GM18951 (cell line): ENCODE results near the gene FUT4.

Experiments used
- POLR2A ChIP-seq: IDR thresholded peaks from 4 replicates; pipeline ENCODE4 v1.6.1; 2011; ENCODE audit warnings: mild to moderate bottlenecking; ENCODE audit not compliant: insufficient read length, insufficient read depth; ENCODE audit errors: extremely low read depth
- in situ Hi-C: fragments of 300-500 bp; cut with MboI; formaldehyde crosslinking; loops from one replicate; pipeline ENCODE4 v1.12.0; 2022; ENCODE audit warnings: low sequenced_read_pairs, mixed read lengths, inconsistent platforms; ENCODE audit not compliant: unreplicated experiment

FUT4 gene

DNA sequence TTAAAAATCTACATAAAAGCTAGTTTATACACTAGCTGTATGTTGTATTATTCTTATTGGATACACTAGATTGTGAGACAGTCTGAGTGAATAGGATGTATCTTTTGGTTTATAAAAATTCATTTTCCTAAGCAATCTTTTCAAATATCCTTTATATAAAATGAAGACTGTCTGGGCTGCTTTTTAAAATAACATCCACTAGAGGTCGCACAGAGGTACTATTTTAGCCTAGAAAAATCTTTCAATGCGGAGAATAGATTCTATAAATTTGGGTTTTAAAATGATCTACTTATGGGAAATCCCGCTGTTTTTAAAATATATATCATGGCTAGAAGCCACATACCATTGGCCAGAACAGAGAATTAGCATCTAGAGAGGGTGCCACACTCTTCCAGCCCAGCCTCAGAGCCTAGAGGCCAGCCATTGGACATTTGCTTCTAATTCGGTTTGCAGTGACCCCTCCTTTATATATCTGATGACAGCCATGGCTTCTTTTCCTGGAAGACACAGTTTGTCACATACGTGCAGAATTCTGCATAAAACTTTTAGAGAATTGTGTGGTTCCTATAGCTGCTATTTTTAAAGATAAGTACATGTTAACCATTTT, 24.1 kb upstream of the FUT4 start:
- no peak for TF ChIP-seq POLR2A
- in situ Hi-C loops, result loop anchor here (10.0 to 25.0 kb wide), 3 partner anchors 235 to 375 kb away; no protein-coding TSS in a partner anchor

DNA sequence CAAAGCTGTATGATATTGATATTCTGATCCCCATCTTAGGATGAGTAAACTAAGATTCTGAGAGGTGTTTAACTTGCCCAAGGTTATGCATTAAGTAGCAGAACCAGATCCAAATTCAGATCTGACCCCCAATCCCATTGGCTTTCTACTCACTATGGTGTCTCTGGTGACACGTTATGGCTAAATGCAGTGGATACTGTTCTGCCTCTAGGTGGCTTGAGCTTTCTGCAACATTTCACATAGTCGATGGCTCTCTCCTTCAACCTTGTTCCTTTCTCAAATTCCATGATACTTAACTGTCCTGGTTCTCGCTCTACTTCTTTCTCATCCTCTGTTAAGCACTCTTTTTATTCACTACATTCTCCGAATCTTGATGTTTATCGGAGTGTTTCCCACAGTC, 22.0 kb upstream of the FUT4 start:
- TF ChIP-seq POLR2A, result no peak
- in situ Hi-C loops, result loop anchor here (10.0 to 25.0 kb wide), 3 partner anchors 233 to 373 kb away; no protein-coding TSS in a partner anchor

DNA sequence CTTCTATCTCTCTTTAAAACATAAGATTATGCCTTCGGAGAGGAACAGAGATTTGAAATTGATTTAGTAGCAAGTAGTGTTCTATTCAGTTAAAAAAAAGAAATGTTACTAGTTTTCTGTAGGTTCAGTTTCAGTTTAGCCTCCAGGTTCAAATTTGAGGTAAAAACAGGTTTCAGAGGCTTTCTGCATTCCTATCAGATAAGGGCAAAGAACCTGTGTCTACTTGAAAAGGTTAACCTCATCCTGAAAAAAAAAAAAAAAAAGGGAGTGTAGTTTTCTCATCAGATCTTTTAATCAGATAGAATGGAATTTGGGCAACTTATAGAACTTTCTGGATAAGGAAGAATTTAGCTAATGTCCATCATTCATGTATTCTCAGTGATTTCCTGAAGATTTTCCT, 19.4 kb upstream of the FUT4 start:
- in situ Hi-C loops, result loop anchor here (10.0 to 25.0 kb wide), 3 partner anchors 230 to 370 kb away; no protein-coding TSS in a partner anchor
- no peak for TF ChIP-seq POLR2A

DNA sequence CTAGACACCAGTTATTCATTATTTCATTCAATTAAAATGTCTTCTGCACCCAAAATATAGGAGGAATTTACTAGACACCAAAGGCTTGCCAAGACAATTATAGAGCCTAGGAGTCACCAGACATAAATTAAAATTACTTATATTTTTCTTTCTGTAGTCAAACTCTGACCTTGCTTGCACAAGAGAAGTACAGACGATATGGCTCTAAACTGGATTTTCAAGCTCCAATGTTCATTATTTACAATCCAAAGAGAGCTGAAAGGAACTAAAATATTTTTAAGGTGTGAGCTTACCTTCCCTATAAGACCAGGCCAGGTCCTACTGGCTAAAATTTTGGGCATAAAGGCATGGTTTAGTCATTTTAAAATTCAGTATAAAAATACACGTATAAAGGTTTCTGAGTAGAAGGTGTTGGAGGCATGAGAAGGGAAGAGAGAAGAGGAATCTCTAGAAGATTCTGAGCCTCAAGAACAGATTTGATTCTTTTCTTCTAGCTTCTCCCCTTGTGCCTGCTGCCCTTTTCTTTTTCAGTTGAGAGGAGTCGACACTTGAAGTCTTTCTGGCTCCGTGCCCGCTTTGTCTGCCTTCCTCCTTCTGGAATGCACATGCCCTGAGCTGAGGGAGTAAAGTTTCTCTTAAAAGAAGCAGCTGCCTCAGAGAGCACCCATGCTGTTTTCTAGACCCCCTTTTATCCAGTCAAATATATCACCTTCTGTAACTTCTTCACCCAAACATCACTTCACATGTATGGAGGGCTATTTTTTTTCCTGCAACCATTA, 18.0 kb upstream of the FUT4 start:
- TF ChIP-seq POLR2A, result no peak
- in situ Hi-C loops, result loop anchor here (5.0 to 10.0 kb wide), 3 partner anchors 77 to 369 kb away; no protein-coding TSS in a partner anchor

DNA sequence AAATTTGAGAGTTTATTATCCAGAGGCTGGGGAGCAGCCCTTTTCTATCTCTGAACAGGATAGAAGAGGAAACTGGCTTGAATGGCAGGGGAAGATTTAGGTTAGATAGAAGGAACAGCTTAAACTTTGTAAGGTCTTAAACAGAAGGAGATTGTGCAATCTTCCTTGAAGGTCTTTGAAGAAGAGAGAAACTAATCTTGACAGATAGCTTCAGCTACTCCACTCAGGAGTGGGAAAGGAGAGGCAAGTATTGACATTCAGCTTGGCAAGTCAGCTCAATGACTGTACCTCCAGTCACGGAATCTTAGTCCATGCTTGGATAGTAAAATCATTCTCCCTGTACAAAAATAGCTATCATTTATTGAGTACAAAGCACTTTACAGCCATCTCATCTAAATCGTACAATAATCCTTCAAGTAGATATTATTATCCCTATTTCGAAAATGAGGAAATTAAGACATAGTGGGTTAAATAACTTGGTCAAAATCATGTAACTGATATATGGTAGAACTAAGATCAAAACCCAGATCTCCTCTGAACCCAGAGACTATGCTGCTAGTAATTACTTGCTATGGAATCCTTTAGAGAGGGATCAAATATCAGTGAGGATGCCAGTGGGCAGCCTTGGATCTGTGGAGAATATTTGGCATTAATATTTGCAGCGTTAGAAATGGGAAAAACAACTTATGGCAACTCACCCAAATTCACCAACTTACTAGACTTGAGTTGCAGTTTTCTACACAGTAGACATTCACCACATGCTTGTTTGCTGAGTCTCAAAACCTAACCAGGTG, 16.9 kb upstream of the FUT4 start:
- in situ Hi-C loops, result loop anchor here (5.0 to 10.0 kb wide), 3 partner anchors 75 to 368 kb away; no protein-coding TSS in a partner anchor
- TF ChIP-seq POLR2A, result no peak

DNA sequence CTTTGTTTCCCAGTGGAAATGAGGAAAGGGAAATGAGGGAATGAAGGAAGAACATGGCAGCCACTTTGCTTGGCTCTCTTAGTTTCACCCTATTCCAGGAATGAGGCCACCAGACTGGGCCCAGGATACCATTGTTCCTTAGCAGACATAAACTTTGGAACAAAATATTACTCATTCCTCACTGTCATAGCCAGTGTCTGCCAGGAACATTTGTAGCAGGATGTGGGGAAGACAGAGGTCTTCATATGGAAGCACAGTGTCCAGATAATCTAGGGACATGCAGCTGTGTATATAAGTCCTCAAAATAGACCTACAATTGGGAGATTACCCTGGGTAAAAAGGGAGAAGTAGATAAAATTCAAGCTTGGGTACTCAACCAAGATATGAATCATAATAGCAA, 15.2 kb upstream of the FUT4 start:
- TF ChIP-seq POLR2A, result no peak
- in situ Hi-C loops, result loop anchor here (5.0 to 10.0 kb wide), 3 partner anchors 74 to 366 kb away; no protein-coding TSS in a partner anchor

DNA sequence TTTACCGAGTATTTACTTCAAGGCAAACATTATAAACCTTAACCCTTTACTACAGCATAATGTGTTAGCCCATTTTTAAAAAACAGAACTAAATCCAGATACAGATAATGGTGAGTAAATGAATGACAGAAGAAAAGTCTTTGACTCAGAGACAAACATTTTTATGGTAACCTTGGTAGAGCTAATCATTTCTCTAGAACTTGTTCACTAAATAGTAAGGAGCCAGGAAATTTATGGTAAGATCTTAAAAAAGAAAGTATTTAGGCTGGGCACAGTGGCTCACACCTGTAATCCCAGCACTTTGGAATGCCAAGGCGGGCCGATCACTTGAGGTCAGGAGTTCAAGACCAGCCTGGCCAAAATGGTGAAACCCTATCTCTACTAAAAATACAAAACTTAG, 11.5 kb upstream of the FUT4 start:
- in situ Hi-C loops, result no loop called here
- TF ChIP-seq POLR2A, result no peak

DNA sequence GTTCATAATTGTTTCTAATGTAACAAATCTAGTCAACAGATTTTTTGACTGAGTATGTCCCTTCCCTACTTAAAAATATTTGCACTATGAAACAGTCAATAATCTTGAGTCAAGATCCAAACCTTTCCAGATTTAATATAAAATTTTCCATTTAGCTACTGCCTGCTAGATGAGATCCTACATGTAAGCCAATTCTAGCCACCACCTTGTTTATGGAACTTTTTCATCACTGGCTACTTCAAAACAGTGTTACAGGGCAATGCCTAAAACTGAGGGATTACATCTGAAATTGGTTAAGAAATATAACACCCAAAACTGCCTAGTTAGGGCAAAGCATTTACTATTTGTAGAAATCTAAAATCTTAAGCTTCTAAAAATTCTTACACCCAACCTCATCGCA, 10.5 kb upstream of the FUT4 start:
- in situ Hi-C loops, result no loop called here

DNA sequence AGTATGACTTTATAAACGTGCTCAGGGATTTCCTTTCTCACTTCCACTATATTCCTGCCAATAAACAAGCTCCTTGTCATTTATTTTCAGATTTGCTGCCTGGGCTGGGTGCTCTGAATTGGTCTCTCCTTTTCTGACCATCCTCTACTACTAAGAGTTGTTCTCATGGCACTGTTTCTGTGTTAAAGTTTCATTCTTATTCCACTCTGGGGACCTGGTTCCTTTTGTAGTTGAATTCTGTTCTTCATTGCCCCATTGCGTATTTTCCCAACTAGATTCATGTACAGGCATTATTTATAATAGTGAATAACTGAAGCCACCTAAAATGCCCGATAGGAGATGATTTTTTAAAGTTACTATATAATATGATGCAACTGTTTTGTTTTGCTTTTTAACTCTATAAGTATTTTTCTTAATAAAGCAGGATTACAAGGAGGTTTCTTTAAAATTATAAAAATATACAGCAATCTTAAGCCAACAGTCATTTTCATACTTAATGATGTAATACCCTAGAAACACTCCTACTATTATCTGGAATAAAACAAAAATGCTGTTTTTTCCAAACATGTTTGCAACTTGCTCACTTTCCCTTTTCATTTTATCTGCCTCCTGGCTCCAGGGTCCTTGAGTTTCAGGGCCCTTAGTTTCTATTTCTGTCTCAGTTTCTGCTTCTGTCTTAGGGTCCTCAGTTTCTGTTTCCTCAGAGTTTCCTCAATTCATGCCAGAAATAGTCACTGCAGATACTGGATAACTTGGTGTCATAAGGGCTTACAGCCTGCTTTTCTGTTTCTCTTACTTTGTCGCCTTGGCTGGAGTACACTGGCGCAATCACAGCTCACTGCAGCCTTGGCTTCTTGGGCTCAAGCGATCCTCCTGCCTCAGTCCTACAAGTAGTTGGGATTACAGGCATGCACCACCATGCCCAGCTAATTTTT, 9.8 kb upstream of the FUT4 start:
- TF ChIP-seq POLR2A, result no peak
- in situ Hi-C loops, result no loop called here

More for the DNA sequence above, 10.5 kb upstream of the FUT4 start:
- no peak for TF ChIP-seq POLR2A

DNA sequence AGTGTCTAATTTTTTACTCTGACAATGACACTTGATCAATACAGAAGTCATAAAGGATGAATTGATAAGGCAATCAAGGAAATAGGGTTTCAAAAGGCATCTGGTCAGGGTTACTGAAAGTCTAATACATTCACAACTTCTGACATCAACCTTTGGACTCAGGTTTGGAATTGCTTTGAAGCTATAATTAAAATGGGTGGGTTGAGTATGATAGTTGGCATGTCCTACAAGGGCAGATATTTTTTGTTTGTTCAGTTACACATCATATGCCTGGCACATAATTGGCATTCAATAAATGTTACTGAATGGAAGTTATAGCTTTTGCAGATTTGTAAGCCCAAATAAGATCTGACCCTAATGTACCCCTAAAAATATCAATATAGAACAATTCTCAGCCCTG, 7.3 kb upstream of the FUT4 start:
- TF ChIP-seq POLR2A, result no peak
- in situ Hi-C loops, result no loop called here

DNA sequence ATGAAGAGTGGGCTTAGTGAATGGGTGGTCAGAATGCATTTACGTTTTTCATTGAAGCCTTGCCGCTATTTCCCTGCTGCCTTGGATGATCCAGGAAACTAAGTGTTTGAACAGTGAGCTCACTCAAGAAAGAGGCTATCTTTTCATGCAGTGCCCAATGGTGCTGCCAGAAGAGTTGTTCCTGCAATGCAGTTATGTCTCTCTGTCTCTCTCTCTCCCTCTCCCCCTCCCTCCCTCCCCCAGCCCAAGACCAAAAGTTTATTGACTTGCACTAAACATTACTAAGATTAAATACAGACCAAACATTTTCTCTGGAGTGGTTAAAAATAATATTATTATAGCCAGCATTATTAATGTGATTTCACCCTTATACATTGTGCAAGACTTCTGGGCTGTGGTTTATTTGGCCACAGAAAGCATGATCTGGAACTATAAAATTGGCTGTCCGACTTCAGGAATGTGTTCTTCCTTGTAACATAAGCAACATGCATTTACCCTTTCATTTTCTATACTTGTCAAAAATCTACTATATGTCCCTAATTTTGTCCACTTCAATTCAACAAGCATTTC, 6.6 kb upstream of the FUT4 start:
- TF ChIP-seq POLR2A, result no peak
- in situ Hi-C loops, result no loop called here

DNA sequence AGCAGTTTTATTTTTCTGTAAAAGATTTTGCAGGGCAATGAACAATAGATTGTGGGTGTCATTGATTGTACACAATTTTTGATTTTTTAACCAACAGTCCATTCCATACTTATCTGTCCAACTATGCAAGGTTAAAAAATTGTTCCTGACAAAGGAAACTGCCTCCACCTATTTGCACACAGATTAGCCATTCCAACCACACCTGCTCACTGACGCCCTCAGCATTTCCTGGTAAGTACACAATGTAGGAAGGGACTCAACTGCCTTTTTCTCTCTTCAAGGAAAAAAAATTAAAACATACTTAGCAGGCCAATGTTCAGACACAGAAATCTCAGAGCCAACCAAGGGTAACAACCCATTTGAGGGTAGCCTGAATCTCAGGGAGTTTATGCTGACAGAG, 4.3 kb upstream of the FUT4 start:
- in situ Hi-C loops, result no loop called here
- no peak for TF ChIP-seq POLR2A
